HepG2 (cell line): ENCODE data around the gene SLC22A7. TPM values are rescaled to one million over a fixed set of nuclear protein-coding genes. Genes with fewer than 3 reads are reported as not detected.

Experiments used
- HNRNPL ChIP-seq: fragments of 200-400 bp; formaldehyde crosslinking; IDR thresholded peaks from 2 replicates; pipeline ENCODE4 v1.6.1; 2017; ENCODE audit warnings: mild to moderate bottlenecking, low read depth, low read length
- HNRNPLL ChIP-seq: fragments of 200-400 bp; formaldehyde crosslinking; IDR thresholded peaks from 2 replicates; pipeline ENCODE4 v1.6.1; 2017; ENCODE audit warnings: mild to moderate bottlenecking, low read depth, low read length; ENCODE audit not compliant: poor library complexity, severe bottlenecking
- HOXD1 ChIP-seq: sonication (generic); formaldehyde crosslinking; IDR thresholded peaks from 2 replicates; pipeline ENCODE4 v1.5.0; 2020; ENCODE audit warnings: missing genetic modification reagents
- MZF1 ChIP-seq: sonication (generic); formaldehyde crosslinking; IDR thresholded peaks from 2 replicates; pipeline ENCODE4 v1.8.1; 2023; ENCODE audit warnings: mild to moderate bottlenecking, missing genetic modification reagents, borderline replicate concordance
- NRL ChIP-seq: sonication (generic); formaldehyde crosslinking; IDR thresholded peaks from 2 replicates; pipeline ENCODE4 v1.5.0; 2020; ENCODE audit warnings: missing genetic modification reagents, mild to moderate bottlenecking, moderate library complexity, borderline replicate concordance
- PAF1 ChIP-seq: IDR thresholded peaks from 2 replicates; pipeline ENCODE4 v1.6.1; 2016; ENCODE audit warnings: missing genetic modification reagents, missing compliant biosample characterization
- REXO4 ChIP-seq: sonication (generic); formaldehyde crosslinking; IDR thresholded peaks from 2 replicates; pipeline ENCODE4 v1.8.0; 2022; ENCODE audit warnings: missing genetic modification reagents, mild to moderate bottlenecking, borderline replicate concordance
- RORA ChIP-seq: sonication (generic); formaldehyde crosslinking; IDR thresholded peaks from 2 replicates; pipeline ENCODE4 v1.5.0; 2020; ENCODE audit warnings: mild to moderate bottlenecking, missing genetic modification reagents, moderate library complexity
- SP2 ChIP-seq: sonication (generic); formaldehyde crosslinking; IDR thresholded peaks from 2 replicates; pipeline ENCODE4 v1.5.1; 2020; ENCODE audit warnings: mild to moderate bottlenecking, missing genetic modification reagents
- WIZ ChIP-seq: sonication (generic); formaldehyde crosslinking; IDR thresholded peaks from 2 replicates; pipeline ENCODE4 v1.5.1; 2020; ENCODE audit warnings: mild to moderate bottlenecking, missing genetic modification reagents
- ZC3H4 ChIP-seq: sonication (generic); formaldehyde crosslinking; IDR thresholded peaks from 2 replicates; pipeline ENCODE4 v1.4.0; 2020; ENCODE audit warnings: missing genetic modification reagents, borderline replicate concordance
- ZNF207 ChIP-seq: fragments of 450-650 bp; IDR thresholded peaks from 2 replicates; pipeline ENCODE4 v1.6.1; 2016; ENCODE audit warnings: antibody characterized with exemption, borderline replicate concordance
- ZNF432 ChIP-seq: sonication (generic); formaldehyde crosslinking; IDR thresholded peaks from 2 replicates; pipeline ENCODE4 v1.5.0; 2020; ENCODE audit warnings: missing genetic modification reagents, mild to moderate bottlenecking, borderline replicate concordance
- ZNF891 ChIP-seq: sonication (generic); formaldehyde crosslinking; IDR thresholded peaks from 2 replicates; pipeline ENCODE4 v1.5.0; 2020; ENCODE audit warnings: mild to moderate bottlenecking, missing genetic modification reagents
- polyA plus RNA-seq, 8 experiments: library from polyadenylated mRNA; depleted of rRNA in 3 of 8; stranded (reverse) in 7 of 8; unstranded in 1 of 8; fragments of >200 nt; fragmentation: Illumina TruSeq in 4 of 8; extraction: Trizol in 4 of 8; gene quantifications; 2 replicates each; pipeline versions ENCODE4 v1.2.1 to v1.2.3, GENCODE V29; 2011 to 2016; ENCODE audit warnings: low read depth in 4 of 8, missing spikeins in 1 of 8, mixed read lengths in 1 of 8; ENCODE audit not compliant: insufficient read depth in 1 of 8
- total RNA-seq, 5 experiments: library from RNA; depleted of rRNA; stranded (reverse); fragments of >200 nt; fragmentation: Illumina TruSeq; extraction: Trizol; gene quantifications; 2 replicates each; pipeline ENCODE4 v1.2.3, GENCODE V29; 2016; ENCODE audit warnings: low read depth in 1 of 5
- TF ChIP-seq, protein P1 (sequence below): sonication (generic); formaldehyde crosslinking; conservative IDR thresholded peaks from 2 replicates; pipeline ENCODE4 v1.4.0; 2020; ENCODE audit warnings: missing genetic modification reagents
- TF ChIP-seq, protein P2 (sequence below): sonication (generic); formaldehyde crosslinking; IDR thresholded peaks from 2 replicates; pipeline ENCODE4 v1.4.0; 2020; ENCODE audit warnings: missing genetic modification reagents
- TF ChIP-seq, protein P3 (sequence below): sonication (generic); formaldehyde crosslinking; IDR thresholded peaks from 2 replicates; pipeline ENCODE4 v1.9.0; 2021; ENCODE audit warnings: missing genetic modification reagents, mild to moderate bottlenecking, borderline replicate concordance
- TF ChIP-seq, protein P4 (sequence below): IDR thresholded peaks from 2 replicates; pipeline ENCODE4 v1.6.1; 2016; ENCODE audit warnings: mild to moderate bottlenecking
- TF ChIP-seq, protein P5 (sequence below): sonication (generic); formaldehyde crosslinking; IDR thresholded peaks from 2 replicates; pipeline ENCODE4 v1.4.0; 2020; ENCODE audit warnings: mild to moderate bottlenecking, missing genetic modification reagents

Gene SLC22A7
- total and polyA plus RNA-seq, 2 of the 13 experiments (the other 11 are each of a cell fraction or from before 2014, with no cell fraction given): 5.3 to 22.6 TPM

DNA sequence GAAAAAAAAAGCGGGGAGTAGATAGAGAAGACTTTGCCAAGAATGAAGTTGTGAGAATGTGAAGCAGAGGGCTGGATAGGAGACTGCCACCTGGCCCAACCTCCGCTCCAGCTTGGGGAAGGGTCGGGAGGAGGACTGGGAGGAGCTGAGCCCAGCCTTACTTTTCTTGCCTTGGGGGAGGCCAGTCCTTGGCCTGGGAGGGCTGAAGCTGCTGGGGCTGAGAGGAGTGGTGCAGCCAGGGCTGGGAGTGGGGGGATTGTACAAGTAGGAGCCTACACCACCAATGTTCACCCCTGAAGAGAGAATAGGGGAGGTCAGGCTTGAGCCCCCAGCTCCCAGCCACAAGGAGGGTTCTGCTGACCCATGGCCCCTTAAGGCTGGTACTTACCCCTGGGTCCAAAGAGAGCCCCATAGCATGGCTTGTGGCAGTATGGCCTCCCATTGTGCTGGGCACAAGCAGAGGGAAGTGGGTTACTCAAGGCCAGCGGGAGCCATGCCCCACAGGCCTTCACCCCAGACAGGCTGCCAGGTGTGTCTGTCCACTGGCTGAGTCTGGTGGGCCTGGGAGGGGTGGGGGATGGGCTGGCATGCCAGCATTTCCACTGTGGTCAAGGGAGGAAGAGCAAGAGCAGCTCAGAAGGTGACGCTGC is 9.5 kb downstream of the SLC22A7 start (continued):
- TF ChIP-seq, protein P1, sequence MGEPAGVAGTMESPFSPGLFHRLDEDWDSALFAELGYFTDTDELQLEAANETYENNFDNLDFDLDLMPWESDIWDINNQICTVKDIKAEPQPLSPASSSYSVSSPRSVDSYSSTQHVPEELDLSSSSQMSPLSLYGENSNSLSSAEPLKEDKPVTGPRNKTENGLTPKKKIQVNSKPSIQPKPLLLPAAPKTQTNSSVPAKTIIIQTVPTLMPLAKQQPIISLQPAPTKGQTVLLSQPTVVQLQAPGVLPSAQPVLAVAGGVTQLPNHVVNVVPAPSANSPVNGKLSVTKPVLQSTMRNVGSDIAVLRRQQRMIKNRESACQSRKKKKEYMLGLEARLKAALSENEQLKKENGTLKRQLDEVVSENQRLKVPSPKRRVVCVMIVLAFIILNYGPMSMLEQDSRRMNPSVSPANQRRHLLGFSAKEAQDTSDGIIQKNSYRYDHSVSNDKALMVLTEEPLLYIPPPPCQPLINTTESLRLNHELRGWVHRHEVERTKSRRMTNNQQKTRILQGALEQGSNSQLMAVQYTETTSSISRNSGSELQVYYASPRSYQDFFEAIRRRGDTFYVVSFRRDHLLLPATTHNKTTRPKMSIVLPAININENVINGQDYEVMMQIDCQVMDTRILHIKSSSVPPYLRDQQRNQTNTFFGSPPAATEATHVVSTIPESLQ (CRISPR knock-in tag): no peak
- TF ChIP-seq NRL (CRISPR knock-in tag) (no peak), SP2 (CRISPR knock-in tag) (no peak), ZNF432 (peak; percentile 12; the same call in 1 of the 2 replicates), REXO4 (CRISPR knock-in tag) (0 out of 2 replicates have a peak, but pooled peaks have one; percentile 35), HOXD1 (CRISPR knock-in tag) (no peak), ZNF891 (no peak; the same call in 1 of the 2 replicates), RORA (CRISPR knock-in tag) (no peak), HNRNPL (peak; percentile 17; the same call in 1 of the 2 replicates), WIZ (CRISPR knock-in tag) (no peak), PAF1 (CRISPR knock-in tag) (no peak), MZF1 (CRISPR knock-in tag) (0 out of 2 replicates have a peak, but pooled peaks have one; percentile 24), HNRNPLL (no peak), ZNF207 (no peak), ZC3H4 (CRISPR knock-in tag) (no peak)
- TF ChIP-seq, protein P2, sequence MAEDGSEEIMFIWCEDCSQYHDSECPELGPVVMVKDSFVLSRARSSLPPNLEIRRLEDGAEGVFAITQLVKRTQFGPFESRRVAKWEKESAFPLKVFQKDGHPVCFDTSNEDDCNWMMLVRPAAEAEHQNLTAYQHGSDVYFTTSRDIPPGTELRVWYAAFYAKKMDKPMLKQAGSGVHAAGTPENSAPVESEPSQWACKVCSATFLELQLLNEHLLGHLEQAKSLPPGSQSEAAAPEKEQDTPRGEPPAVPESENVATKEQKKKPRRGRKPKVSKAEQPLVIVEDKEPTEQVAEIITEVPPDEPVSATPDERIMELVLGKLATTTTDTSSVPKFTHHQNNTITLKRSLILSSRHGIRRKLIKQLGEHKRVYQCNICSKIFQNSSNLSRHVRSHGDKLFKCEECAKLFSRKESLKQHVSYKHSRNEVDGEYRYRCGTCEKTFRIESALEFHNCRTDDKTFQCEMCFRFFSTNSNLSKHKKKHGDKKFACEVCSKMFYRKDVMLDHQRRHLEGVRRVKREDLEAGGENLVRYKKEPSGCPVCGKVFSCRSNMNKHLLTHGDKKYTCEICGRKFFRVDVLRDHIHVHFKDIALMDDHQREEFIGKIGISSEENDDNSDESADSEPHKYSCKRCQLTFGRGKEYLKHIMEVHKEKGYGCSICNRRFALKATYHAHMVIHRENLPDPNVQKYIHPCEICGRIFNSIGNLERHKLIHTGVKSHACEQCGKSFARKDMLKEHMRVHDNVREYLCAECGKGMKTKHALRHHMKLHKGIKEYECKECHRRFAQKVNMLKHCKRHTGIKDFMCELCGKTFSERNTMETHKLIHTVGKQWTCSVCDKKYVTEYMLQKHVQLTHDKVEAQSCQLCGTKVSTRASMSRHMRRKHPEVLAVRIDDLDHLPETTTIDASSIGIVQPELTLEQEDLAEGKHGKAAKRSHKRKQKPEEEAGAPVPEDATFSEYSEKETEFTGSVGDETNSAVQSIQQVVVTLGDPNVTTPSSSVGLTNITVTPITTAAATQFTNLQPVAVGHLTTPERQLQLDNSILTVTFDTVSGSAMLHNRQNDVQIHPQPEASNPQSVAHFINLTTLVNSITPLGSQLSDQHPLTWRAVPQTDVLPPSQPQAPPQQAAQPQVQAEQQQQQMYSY: no peak
- TF ChIP-seq, protein P3, sequence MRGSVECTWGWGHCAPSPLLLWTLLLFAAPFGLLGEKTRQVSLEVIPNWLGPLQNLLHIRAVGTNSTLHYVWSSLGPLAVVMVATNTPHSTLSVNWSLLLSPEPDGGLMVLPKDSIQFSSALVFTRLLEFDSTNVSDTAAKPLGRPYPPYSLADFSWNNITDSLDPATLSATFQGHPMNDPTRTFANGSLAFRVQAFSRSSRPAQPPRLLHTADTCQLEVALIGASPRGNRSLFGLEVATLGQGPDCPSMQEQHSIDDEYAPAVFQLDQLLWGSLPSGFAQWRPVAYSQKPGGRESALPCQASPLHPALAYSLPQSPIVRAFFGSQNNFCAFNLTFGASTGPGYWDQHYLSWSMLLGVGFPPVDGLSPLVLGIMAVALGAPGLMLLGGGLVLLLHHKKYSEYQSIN: no peak
- TF ChIP-seq, protein P4, sequence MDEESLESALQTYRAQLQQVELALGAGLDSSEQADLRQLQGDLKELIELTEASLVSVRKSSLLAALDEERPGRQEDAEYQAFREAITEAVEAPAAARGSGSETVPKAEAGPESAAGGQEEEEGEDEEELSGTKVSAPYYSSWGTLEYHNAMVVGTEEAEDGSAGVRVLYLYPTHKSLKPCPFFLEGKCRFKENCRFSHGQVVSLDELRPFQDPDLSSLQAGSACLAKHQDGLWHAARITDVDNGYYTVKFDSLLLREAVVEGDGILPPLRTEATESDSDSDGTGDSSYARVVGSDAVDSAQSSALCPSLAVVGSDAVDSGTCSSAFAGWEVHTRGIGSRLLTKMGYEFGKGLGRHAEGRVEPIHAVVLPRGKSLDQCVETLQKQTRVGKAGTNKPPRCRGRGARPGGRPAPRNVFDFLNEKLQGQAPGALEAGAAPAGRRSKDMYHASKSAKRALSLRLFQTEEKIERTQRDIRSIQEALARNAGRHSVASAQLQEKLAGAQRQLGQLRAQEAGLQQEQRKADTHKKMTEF (CRISPR knock-in tag): no peak
- TF ChIP-seq, protein P5, sequence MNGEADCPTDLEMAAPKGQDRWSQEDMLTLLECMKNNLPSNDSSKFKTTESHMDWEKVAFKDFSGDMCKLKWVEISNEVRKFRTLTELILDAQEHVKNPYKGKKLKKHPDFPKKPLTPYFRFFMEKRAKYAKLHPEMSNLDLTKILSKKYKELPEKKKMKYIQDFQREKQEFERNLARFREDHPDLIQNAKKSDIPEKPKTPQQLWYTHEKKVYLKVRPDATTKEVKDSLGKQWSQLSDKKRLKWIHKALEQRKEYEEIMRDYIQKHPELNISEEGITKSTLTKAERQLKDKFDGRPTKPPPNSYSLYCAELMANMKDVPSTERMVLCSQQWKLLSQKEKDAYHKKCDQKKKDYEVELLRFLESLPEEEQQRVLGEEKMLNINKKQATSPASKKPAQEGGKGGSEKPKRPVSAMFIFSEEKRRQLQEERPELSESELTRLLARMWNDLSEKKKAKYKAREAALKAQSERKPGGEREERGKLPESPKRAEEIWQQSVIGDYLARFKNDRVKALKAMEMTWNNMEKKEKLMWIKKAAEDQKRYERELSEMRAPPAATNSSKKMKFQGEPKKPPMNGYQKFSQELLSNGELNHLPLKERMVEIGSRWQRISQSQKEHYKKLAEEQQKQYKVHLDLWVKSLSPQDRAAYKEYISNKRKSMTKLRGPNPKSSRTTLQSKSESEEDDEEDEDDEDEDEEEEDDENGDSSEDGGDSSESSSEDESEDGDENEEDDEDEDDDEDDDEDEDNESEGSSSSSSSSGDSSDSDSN (CRISPR knock-in tag): no peak
